Activated CD4-positive, alpha-beta T cell treated with anti-CD3 and anti-CD28 coated beads for 1 hour (primary cell): ENCODE data around the gene ACTR2.
"Not testable (repeated sequence)": the region's sequence is repeated elsewhere in the genome, so short reads cannot be mapped to it uniquely, and the experiment has no call there.

Experiments
- DNase-seq: peaks from one replicate; pipeline ENCODE4 v3.0.0-alpha.2; 2020

ACTR2 gene

DNA sequence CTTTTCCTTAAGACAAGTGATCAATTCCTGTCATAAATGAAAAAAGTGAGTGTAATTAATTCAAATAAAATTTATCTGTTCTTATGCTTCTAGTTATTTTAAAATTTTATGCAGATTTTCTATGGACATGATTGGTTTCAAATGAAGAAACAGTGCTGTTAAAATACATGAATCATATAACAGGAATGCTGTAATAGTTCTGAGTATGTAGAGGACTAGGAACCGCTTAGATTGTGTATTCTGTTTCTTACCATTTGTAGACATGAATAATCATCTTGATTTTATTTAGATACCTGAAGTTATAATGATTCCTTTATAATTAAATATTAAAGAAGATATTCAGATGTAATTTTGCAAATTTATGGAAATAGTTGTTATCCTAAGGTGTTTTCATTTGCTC is 3.5 kb downstream of the ACTR2 start:
- no peak for DNase-seq

DNA sequence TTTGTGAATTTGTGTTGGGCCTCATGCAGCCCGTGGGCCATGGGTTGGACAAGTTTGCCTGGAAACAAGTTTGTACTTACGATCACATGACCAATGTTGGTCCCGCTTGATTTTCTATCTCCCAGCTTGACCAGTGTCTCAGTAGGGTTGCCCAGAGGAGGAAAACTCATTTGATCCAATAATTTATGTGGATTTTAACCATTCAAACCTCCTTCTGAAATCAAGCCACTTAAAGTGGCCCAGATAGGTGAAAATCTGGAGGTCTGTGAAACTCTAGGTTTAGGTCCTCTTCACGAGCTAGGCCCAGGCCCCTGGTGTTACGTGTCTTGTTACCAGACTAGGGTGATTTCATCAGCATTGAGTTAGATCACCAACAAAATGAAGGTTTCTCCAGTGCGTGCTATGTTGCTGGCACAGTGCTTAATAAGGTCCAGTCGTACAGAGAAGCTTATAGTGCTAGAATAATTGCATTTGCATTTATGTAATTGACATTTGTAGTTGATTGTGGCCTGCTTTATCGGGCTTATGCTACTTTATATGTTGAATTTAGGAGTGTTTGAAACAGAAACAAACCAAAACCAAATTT is 4.4 kb downstream of the ACTR2 start:
- no peak for DNase-seq

DNA sequence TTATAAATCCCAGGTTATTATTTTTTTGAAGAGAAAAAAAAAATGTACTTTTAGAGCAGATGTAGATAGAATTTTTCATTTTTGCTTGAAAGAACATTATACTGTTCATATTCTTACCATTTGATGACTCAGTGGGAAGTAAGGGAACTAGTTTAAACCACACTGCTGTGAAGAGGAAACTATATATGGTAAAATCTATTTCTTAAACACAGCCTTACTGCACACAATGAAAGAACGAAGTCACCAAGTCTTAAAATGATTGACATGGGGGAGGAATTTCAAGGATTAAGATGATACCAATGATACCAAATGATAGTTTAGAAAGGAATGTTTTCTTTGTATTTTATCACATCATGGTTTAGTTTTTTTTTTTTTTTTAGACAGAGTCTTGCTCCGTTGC is 5.0 kb downstream of the ACTR2 start:
- no peak for DNase-seq

DNA sequence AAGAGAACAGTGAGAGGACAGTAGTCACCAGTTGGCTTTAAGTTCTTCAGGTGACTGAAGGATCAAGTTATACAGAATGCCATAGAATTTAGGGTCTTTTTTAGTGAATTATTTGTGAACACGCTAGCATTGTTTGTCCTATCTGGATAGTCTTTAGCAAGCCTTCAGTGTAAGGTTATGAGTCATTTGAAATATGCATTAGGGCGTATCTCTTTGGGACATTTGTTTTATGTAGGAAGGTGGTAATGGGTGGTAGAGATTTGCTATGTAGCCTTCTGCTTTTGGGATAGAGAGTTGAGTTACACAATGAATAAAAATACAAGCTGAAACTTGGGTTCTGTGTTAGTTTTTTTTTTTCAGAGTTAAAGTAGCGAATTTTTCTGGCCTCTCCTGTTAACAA is 13.0 kb downstream of the ACTR2 start:
- DNase-seq, result no peak

DNA sequence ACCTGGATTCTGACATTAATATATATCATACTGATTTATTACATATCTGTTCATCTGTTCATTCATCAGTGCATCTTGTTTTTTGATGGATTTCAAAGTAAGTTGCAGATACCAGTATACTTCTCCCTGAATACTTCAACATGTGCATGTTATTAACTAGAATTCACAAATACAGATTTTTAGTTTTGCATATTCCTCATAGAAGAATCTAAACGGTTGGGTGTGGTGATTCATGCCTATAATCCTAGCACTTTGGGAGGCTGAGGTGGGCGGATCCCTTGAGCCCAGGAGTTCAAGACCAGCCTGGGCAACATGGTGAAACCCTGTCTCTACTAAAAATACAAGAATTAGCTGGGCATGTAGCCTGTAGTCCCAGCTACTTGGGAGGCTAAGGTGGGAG is 16.8 kb downstream of the ACTR2 start:
- not testable (repeated sequence) for DNase-seq

DNA sequence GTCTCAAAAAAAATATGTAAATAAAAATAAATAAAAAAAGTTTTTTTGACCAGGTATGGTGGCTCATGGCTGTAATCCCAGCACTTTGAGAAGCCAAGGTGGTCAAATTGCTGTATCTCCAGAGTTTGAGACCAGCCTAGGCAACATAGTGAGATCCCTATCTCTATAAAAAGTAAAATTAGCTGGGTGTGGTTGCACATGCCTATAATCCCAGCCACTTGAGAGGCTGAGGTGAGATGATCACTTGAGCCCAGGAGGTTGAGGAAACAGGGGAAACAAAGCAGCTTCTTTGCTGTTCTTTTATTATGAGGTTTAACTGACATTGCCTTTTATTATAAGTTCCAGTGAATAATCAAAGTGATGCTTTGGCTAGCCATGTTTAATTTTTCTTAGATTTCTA is 25.0 kb downstream of the ACTR2 start:
- DNase-seq, result no peak

DNA sequence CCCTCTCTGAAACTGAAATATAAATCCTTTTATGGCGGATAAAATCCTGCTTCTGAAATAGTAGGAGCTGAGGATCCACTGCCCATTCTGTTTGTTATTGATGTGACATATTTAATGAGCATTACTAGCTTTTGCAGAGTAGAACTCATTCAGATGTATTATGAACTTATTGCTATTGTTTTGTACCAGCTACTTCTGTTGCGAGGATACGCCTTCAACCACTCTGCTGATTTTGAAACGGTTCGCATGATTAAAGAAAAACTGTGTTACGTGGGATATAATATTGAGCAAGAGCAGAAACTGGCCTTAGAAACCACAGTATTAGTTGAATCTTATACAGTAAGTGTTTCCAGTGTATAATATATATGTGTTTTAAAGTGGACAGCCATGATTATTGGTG is 27.7 kb downstream of the ACTR2 start:
- no peak for DNase-seq

DNA sequence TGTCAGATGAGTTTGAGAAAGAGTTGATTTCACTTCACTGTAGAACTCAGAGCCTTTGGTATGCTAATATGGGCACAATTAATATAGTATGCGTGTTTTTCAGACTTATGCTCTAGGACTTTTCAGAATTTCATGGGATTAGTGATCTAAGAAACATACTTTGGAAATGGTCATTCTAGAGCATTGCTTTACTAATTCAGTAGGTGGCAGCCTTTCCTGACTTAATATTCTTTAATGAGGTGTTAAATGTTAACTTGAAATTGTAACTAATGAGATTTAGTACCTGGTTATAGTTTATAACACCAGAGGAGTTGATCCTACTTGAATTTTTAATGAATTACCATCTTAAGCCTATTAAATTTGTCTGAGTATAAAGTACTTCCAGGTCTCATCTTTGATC is 28.4 kb downstream of the ACTR2 start:
- DNase-seq, result no peak

DNA sequence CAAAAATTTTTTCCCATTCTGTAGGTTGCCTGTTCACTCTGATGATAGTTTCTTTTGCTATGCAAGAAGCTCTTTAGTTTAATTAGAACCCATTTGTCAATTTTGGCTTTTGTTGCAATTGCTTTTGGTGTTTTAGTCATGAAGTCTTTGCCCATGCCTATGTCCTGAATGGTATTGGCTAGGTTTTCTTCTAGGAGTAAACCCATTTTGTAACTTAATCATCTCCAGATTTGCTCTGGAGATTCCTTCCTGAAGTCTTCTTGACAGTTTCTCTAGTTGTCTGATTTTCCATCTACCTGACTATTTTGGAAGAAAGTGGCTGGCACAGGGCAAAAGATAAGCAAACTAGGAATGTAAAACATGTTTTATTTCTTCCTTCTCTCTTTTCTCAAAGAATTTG is 30.2 kb downstream of the ACTR2 start:
- not testable (repeated sequence) for DNase-seq

DNA sequence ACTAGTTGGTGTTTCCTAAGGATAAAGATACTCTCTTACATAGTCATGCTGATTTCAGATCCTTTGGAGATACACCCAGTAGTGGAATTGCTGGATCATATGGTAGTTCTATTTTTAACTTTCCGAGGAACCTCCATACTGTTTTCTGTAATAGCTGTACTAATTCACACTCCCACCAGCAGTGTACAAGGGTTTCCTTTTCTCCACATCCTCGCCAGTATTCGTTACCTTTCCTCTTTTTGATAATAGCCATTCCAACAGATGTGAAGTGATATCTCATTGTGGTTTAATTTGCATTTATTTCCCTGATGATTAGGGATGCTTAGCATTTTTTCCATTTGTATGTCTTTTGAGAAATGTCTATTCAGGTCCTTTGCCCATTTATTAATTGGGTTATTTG is 34.0 kb downstream of the ACTR2 start:
- DNase-seq, result no peak

DNA sequence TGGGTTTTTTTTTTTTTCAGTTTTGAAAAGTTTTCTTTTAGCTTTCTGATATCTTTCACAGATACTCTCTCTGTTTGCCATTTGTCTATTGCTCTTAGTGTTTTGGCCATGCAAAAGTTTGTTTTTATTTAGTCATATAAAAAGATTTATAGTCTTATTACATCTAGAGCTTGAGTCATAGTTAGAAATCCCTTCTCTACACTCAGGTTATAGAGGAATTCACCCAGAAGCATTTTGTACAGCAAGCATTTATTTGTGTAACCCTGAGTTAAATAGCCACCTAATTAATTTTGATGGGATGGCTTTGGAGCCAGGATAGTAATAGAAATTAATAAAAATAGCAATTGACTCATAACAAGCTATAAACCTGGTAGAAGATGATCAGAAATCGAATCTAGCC is 35.6 kb downstream of the ACTR2 start:
- DNase-seq, result no peak

DNA sequence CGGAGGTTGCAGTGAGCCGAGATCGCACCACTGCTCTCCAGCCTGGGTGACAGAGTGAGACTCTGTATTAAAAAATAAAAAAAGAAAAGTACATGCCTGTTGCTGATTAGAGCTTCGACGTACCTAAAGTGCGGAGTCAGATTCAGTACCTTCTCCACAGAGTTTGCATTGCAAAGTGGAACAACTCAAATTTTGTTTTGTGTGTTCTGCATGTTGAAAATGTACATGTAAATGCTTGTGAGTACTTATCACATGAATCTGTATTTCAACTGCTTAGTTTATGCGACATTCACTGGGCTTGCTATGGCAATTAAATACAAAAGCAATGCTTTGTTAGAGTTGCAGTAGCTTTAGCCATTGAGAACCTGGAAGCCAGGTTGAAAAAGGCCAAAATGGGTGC is 36.4 kb downstream of the ACTR2 start:
- no peak for DNase-seq

DNA sequence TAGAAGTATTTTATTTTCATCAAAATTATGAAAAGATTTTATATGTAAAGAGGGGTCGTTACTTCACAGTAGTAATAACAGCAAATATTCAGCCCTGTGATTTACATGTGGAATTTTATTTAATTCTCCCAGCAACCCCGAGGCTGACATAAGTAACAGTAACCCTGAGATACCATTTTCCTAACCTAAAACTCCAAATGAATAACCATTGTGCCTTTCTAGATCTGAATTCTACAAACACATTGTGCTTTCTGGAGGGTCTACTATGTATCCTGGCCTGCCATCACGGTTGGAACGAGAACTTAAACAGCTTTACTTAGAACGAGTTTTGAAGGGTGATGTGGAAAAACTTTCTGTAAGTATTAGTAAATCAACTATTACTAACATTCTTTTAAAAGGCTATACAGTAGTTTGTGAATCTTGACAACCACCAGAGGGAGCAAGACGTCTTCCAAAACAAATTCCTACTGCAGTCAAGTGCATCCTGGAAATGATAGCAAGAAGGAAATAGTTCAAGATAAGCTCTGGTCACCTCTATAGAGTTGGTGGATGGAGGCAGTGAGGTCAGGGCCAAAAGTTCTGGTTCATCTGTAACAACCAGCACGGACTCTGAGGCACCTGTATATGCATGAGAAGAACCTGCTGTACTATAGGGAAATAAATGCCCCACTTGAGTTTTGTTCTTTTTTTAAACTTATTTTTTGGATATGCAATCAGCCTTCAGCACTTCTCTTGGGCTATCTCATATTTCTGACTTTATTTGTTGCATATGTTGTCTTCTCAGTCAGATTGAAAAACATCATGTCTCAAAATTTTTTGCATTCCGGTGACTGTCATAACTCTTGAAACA is 37.4 kb downstream of the ACTR2 start:
- DNase-seq, result no peak

DNA sequence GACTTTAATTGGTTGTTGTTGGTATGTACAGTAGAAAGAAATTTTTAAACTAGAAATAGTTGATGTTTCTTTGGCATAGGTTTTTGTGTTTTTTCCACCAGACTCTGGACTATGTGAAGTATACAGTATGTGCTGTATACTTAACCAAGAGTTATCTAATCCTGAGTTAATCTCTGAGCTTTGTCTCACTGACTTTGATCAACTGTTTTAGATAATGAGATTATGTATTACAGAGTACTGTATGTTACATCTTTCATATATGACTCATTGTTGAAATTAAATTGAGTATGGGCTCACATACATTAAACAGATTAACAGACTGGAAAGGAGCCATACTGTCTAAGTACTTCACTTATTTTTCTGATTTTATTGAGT is 38.0 kb downstream of the ACTR2 start:
- DNase-seq, result no peak

DNA sequence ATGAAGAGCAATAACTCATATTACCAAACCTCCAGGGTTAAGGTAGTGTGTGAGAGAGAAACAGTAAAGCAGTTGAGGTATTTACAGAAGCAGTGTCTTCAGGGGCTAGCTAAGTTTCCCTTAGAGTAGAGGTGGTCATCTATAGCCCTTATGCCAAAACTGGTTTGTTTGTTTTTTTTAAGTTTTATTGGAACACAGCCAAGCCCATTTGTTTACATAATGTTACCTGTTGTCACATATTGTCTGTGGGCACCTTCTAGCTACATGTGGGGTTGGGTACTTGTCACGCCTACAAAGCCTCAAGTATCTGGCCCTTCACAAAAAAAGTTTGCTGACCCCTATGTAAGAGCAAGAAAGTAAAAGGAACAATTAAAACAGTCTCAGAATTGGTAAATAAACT is 39.4 kb downstream of the ACTR2 start:
- DNase-seq, result no peak

DNA sequence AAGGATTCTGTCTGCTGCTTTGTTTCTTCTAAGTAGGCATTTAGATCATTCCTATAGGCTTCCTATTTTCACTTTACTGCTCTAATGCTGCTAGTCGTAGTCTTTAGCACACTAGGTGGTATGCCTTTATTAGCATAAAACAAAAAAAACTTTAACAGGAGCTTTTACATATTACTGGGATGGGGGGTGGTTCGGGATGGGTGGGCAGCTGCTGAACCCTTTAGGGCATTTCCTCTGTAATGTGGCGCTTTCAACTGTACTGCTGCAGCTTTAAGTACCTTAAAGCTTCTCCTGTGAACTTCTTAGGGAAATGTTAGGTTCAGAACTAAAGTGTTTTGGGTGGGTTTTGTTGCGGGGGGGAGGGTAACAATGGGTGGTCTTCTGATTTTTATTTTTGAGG is 41.3 kb downstream of the ACTR2 start:
- no peak for DNase-seq

DNA sequence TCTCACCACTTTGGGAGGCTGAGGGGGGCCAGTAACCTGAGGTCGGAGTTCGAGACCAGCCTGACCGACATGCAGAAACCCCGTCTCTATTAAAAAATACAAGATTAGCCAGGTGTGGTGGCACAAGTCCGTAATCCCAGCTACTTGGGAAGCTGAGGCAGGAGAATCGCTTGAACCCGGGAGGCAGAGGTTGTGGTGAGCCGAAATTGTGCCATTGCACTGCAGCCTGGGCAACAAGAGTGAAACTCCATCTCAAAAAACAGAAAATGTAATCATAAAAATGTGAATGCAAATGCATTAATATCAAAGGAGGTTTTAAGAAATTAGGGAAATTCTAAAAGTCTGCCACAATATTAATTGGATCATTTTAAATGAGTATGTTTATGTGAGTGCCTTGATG is 45.7 kb downstream of the ACTR2 start:
- DNase-seq, result no peak

DNA sequence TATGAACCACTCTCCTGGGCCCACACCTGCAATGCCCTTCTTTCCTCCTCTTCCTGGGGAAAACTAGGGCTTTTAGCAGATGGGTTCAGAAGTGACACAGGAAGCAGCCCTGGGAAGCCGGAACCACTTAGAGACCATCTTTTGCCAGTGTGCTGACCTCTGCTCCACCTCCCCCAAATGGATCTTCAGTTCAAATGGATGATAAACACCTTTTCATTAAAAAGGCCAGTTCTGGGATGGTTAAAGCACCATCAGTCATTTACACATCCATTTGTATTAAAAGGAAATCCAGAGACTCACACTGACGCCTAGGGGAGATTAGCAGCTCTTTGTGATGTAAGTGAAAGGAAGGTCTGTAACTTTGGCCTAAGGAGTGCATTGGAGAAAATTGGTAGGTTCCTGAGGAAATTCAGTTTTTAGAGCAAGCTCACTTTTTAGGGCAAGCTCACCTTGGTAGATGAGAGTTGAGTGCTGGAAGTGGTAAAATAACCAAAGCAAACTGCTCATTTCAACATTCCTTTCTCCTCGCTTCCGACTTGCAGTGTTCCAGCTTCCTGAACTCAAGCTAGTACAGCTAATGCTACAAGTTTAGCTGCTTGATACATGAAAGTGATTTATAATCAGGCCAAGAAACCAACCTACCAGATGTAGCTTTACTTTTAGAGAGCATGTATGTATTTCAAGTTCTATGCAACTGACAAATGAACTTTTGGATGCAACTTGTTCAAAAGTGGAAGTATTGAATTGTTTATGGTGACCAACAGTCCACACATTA is 47.7 kb downstream of the ACTR2 start:
- no peak for DNase-seq

DNA sequence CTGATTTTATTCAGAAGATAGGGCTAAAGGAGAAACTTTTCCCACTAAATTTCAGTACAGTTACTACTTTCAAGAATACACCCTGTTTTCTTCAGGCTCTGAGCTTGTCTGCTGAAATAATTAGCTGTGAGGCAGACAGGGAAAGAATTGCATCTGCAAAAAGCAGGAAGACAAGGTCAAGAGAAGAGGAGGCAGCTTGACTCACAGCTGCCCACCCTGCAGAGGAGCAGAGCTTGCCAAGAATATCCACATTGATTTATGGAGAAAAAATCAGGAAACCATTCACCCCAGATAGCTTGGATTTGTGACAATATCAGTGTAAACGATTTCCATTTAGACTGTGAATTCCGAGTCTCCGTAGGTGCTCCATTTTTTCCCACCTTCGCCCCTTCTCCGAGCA is 49.0 kb downstream of the ACTR2 start:
- no peak for DNase-seq

DNA sequence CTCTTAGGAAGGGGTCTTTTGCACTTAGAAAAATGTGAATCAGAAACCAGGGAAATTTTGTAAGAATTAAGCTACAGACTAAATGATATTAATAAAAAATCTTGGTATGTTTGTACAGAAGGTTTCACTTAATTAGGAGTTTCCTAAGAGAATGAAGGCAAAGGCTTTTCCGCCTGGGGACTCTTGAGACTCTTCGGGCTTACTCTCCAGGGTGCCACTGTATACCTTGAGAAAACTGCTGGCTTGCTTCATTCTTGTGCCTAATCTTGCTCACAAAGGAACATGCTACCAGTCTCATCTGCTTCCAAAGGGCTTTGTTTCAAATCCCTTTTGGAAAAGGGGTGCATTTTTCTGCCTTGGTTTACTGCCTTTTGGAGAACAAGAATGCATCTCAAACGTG is 49.5 kb downstream of the ACTR2 start:
- no peak for DNase-seq

DNA sequence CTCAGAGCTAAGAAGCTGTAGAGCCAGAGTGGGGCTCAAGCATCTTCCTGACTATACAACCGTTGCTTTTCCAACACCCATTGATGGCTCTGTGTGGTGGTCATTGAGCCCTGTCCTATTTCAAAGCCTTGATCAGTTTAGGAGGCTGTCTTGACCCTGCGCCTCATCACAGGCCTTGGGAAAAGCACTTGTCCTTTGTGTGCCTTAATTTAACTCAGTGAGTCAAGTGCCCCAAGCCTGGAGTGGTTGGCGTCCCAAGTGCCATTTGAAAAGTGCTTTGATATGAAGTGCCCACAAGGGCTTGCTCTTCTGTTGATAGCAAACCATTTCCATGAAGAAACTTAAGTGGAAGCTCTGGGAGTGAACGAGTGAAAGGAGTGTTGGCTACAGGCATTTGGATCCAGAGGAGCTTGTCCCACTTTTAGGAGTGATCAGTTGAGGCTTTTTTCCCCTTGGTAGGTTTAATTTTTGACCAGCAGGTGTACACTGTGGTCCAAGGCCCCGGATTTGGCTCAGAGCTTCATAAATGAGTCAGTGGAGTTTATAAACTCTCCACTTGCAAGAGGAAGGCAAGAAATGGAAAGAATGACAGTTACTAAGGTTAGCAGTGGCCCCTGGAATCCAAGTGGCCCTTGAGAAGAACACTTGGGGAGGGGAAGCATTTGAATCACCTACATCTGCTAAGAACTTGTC is 50.3 kb downstream of the ACTR2 start:
- DNase-seq, result no peak

DNA sequence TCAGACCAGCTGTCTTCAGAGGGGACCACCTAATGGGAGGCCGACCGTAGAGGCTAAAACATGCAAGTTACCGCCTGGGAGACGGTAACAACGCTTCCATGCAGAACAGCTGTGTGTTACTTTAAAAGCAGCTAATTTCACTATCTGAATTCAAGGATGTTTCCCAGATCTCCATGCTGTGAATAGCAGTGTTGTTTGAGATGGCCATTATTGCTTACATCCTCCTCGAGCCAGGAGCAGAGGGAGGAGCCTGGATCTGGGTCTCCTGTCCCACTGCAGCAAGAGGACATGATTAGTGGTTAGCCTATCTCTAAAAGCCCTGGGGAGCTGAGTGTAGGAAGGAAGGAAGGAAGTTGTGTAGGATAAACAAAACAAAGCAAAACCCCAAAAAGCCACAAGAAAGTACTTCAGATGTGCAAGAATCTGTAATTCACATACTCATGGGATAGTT is 50.9 kb downstream of the ACTR2 start:
- DNase-seq, result no peak

DNA sequence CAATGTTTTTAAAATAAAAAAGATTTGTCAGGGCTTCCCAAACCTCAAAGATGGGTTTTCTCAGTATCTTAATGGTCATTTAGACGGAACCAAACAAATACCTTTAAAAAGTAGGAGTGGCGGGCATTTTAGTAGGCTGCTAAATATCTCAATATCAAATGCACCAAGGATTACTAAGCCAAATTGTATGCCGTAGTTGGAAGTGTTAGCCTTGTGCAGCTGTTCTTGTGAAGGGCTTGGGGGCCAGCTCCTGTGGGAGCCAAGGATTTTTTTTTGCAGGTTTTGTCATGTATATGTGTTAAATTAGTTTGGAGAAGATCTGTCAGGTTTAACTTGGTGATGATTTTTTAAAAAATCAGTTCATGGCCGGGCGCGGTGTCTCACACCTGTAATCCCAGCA is 52.1 kb downstream of the ACTR2 start:
- no peak for DNase-seq
